ENCODE results near the gene CHST15.
"Not testable (repeated sequence)": the region's sequence is repeated elsewhere in the genome, so short reads cannot be mapped to it uniquely, and the experiment has no call there.

The CHST15 gene

DNA sequence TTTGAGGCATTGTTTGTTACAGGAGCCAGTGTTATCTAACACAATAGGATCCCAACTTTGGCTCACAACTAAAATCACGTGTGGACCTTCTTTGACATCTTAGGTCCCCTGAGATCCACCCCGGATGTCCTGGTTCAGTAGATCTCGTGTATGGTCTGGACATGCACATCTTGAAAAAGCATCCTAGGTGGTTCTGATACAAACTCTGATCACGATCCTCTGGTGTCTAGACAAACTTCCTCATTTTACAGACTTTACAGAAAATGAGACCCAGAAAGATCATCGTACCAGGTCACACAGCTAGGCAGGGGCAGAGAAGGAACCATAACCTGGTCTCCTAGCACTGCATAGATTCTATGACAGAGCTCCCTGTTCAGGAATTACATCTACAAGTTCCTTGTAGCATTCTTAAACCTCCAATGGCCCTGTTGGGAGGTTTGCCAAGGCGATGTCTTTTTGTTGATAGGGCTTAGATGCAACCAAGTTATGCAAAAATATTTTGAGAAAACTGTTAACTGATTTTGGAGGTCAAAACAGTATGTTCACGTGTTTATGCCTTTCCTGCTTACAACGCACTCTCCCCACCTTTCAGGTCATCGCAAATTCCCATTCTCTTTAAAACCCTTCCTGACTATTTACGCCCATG lies 30.8 kb upstream of the CHST15 start:
- no peak for DNase-seq

DNA sequence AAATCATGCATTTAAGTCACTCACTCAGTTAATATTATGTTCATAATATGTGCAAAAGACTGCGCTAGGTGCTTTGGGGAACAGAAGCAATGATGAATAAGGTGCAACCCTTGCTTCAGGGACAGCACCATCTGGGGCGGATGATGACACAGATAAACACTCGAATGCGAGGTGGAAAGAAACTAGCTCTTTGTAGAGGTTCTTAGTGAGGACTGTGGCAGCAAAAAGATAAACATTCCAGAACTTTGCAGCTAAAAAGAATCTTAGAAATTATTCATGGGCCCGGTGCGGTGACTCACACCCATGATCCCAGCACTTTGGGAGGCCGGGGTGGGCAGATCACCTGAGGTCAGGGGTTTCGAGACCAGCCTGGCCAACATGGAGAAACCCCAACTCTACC lies 29.8 kb upstream of the CHST15 start:
- no peak for DNase-seq

- no peak for DNase-seq
Measured at GRCh38 chr10:124122211-124122610, 28.8 kb upstream of the CHST15 start.

DNA sequence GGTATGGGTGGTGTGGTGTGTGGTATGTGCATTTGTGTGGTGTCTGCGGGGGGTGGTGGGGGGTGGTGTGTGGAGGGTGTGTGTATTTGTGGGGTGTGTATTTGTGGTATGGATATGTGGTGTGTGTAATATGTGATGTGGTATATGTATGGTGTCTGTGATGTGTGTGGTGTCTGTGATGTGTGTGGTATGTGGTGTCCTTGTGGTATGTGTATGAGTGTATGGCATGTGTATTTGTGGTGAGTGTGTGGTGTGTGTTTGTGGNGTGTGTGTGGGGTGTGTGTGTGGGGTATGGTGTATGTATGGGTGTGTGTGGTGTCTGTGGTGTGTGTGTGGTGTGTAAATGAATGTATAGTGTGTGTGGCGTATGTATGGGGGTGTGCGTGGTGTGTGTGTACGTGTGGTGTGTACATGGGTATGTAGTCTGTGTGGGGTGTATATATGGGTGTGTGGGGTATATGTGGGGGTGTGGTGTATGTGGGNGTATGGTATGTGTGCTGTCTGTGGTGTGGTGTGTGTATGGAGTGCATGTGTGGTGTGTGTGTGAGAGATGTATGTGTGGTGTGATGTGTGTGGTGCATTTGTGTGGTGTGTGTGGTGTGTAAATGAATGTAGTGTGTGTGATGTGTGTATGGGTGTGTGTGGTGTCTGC lies 27.1 kb upstream of the CHST15 start:
- DNase-seq, result no peak

DNA sequence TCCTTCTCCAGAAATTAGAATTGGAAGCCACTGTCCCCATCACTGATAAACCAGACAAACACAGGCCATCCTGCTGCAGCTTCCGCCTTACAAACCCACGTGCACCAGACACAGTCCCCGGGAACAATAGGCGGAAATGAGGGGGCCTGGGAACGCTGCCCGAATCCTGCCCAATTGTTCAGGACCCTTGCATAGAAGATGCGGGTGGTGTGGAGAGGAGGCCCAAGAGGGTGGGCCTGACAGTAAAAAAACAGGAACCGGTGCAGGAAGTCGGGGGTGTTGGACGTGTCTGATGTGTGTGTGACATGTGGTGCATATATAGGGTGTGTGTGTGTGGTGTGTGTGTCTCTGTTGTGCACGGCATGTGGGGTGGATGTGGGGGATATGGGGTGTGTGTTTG lies 26.5 kb upstream of the CHST15 start:
- DNase-seq, result no peak

DNA sequence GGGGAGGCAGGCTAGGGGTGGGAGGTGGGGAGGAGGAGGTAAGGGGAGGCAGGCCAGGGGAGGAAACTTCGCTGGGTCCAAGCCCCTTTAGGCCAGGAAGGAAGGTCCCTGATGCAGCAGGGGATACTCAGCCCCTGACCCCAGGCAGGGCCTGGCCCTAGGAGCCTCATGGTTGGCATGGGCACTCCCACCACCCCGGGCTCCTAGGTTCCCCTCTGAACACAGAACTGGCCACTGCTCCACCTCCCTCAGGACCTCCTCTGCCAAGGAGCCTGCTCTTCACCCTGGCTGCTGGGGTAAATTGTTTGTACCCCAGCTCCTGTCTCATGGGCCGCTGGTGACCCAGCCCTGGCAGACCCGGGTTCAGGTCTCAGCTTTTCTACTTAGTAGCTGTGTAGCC lies 25.8 kb upstream of the CHST15 start:
- no peak for DNase-seq

- DNase-seq, result no peak
Measured at GRCh38 chr10:124117833-124118232, 24.4 kb upstream of the CHST15 start.

DNA sequence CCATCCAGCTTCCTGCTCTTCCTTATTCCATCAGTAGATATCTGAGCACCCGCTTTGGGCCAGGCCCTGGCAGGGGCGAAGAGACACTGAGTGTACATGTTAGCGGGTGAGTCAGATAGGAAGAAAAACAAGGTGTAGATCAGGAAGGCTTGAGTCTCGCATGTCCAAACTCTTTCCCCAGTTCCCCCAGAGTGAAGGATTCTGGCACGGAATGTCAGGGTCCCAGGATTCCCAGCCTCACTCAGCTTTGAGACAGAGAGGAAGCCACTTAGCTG lies 24.1 kb upstream of the CHST15 start:
- DNase-seq, result no peak

- DNase-seq, result no peak
Measured at GRCh38 chr10:124116771-124117510, 23.5 kb upstream of the CHST15 start.

GRCh38 chr10:124114696-124115095 lies 21.3 kb upstream of the CHST15 start:
- DNase-seq, result no peak

DNA sequence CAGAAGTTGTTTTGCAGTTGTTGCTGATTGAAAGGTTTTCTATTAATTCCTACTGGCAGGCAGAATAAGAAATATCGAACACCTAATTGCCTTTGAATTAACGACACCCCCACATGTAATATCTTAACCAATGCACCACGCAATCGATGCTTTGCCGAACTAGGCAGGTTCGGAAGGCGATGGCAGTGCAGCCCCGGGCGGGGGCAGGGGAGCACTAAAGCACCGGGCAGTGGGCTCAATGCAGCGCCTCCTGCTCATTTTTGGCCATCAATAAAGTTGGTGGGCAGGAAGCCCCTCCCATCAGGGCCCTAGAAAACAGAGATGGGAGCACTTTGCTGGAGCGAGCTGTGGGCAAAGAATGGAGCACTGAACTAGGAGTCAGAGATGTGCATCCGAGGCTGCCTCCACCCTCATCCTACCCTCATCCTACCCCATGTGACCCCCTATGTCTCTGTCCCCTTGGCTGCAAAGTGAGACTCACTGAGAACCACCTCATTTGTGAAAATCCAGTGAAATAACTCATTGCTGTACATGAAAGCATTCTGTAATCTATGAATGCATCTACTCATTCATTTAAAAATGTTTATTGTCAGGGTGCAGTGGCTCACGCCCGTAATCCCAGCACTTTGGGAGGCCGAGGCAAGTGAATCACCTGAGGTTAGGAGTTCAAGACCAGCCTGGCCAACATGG lies 19.6 kb upstream of the CHST15 start:
- no peak for DNase-seq

GRCh38 chr10:124110882-124111281 lies 17.5 kb upstream of the CHST15 start:
- no peak for DNase-seq

- DNase-seq, result no peak
Measured at GRCh38 chr10:124109261-124109660, 15.9 kb upstream of the CHST15 start.

DNA sequence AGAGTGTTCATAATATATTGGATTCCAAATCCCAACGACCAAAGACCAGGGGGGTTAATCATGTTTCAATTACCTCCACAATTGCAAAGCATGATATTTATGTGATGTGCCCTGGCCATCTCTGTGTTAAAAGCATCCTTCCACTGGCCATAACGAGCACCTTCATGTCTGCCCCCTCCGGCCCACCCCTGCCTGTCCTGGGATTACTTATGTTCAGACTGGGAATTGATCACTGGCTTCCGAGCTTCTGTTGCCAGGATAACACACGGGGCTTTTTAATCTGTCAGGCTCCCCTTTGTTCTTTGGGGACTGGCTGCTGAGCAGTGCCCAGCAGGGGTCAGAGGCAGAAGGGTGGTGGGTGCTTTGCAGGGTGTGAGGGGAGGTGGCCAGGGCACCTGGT lies 13.7 kb upstream of the CHST15 start:
- DNase-seq, result no peak

DNA sequence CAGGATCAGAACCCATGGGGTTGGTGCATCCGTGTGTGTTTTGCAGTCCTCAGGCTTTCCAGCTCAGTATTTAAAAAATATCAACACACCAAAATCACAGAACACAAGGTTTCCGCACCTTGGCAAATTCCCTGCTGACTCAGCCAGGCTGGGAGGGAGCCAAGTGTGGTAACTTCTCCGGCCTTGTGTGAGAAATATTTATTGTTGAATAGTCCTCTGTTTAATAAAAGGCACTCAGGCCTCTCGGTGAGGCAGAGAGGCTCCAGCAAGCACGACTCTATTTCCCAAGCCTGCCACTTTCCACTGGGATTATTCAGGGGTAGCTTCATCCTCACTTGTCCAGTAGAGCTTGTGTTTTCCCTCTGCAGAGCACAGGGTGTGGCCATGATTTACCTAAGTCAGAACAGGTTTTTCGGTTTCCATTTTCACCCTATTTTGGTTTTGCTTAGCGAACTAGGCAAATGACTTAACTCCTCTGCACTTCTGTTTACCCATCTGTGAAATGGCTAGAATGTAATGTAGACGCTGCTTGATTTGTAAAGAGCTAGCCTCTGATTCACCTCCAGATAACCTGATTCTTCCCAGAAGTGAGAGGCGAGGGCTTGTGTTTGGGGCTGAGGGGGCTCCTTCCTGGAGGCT lies 13.0 kb upstream of the CHST15 start:
- no peak for DNase-seq

DNA sequence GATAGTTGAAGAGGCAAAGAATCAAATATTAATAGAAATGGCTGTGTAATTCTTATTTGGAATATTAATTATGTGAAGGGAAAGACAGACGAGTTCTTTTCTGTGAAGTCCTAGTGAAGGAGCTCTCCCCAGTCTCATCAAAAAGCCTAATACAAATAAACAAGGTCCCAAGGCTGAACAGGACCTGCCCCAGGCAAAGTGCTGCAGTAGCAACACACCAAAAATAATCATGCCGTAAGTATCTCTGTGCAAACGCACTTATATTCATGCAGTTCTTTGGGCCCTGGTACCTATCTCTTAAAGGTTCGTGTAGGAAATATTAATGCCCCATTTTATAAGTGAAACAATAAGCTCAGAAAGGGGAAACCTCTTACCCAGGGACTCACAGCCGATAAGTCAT lies 12.2 kb upstream of the CHST15 start:
- DNase-seq, result no peak

DNA sequence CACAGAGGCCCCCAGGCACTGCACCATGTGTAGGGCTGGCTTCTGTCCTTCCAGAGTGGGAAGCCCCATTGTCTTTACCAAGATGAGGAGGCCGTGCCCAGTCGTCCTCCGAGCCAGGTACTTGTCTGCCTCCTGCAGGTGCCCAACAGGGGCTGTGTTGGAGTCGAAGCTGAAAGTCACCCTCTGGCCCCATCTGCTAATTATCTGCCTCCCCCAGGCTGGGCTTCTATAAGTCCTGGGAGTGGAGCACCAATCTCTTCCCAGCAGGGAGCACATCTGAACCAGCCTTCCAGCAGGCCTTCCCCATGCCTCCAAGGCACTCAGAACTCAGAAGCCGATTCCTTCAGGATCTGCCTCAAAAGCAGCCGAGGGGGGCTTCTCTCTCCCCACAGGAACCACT lies 11.6 kb upstream of the CHST15 start:
- no peak for DNase-seq

DNA sequence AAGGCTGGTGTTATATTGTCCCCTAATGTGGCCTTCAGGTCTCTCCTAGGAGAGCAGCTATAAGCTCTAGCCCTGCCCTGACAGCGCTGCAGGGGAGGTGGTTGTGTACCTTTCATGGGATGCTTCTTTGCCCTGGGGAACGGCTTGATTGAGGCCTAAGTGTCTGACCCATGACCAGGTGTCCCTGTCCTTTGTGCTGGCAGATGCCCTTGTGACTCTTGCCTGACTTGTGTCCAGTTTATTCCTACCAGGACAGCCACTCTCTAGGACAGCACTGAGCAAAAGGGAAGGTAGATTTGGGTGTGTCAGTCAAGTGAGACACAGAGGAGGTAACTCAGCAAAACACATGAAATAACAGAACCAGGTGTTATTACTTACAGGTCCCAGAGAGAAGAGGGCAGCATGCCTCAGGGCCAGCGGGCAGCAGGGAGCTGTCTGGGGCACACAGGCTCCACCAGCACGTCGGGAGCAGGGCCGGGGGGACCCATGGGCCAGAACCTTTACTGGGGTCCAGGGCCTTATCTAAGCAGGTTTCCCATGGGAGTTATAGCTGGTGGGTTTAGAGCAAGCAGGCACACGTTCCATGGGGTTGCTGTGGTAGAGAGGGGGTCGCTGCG lies 10.7 kb upstream of the CHST15 start:
- DNase-seq, result no peak

DNA sequence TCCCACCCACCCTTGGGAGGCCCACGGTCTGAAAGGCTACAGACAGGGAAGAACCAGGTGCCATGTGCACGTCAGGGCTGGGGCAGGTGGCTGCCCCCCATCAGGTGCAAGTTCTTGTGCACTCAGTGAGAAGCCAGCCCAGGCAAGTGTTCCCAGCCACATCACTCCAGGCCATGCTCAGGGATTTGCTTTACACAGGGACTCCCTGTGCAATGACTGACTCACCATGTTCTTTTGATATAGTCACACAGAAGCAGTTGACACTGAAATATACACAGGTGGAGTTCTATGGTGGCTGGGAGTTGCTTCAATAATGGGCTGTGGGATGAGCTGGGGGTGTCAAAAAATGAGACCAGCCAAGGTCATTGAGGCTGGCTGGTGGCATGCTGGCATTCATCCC lies 8.0 kb upstream of the CHST15 start:
- no peak for DNase-seq

DNA sequence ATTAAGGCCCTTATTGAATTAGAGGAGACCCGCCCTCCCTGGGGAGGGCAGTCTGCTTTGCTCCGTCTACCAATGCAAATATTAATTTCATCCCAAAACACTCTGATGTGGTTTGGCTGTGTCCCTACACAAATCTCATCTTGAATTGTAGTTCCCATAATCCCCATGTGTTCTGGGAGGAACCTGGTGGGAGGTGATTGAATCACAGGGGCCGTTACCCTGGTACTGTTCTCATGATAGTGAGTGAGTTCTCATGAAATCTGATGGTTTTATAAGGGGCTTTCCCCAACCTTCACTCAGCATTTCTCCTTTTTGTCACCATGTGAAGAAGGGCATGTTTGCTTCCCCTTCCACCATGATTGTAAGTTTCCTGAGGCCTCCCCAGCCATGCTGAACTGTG lies 7.3 kb upstream of the CHST15 start:
- not testable (repeated sequence) for DNase-seq

GRCh38 chr10:124100124-124100523 lies 6.7 kb upstream of the CHST15 start:
- no peak for DNase-seq

DNA sequence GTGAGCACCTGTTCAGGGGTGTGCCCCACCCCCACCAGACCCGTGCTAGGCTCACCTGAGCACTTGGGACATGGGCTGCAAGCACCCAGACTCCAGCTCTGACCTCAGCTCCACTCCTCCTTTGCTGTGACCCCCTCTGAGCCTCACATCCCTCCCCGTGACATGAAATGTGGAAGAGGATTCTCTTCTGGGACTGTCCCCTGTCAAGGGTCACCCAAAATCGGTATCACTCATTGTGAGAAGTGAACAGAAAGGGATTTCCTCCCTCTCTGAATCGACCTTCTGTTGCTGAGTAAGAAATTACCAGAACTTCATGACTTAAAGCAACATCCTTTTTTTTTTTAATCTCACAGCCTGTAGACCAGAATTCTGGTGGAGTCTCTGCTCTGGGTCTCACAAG lies 6.2 kb upstream of the CHST15 start:
- DNase-seq, result no peak

- no peak for DNase-seq
Measured at GRCh38 chr10:124098575-124098974, 5.2 kb upstream of the CHST15 start.

Data from NCI-H2081 (cell line).